ENCODE measurements around the gene SGIP1. TPM values are rescaled to one million over a fixed set of nuclear protein-coding genes. Genes with fewer than 3 reads are reported as not detected.

The SGIP1 gene
- total and polyA plus RNA-seq, 2 of the 4 experiments (the other 2 are of a cell fraction): 27.1 to 42.7 TPM

- intact Hi-C loops (cut with micrococcal nuclease): no loop called here
- BruUV-seq (replicated peaks): no TSS peak
- no peak overlapping the region for H3K14ac ChIP-seq (replicated peaks; ENCODE audit: low read depth, low read length)
- H2BK5ac ChIP-seq (ENCODE audit: low read depth, low read length, poor library complexity, severe bottlenecking): no peak overlapping the region
- H2AK9ac ChIP-seq (replicated peaks; ENCODE audit: low read depth, low read length, poor library complexity): no peak overlapping the region
- CTCF ChIA-PET: no interaction called here
- H4K5ac ChIP-seq (ENCODE audit: low read depth, low read length): no peak overlapping the region
- no peak for DNase-seq
- H3K4me2 ChIP-seq (ENCODE audit: low read depth, low read length): no peak overlapping the region
- H2BK20ac ChIP-seq (ENCODE audit: low read depth, low read length): no peak overlapping the region
- ATAC-seq (ENCODE audit: low read depth): no peak
- no peak overlapping the region; the same call in 1 of the 2 replicates for H3K56ac ChIP-seq (ENCODE audit: extremely low read depth, insufficient read depth, low read length)
- H4K8ac ChIP-seq (ENCODE audit: low read depth in 2 of 2, low read length in 2 of 2): no peak overlapping the region
- no peak overlapping the region for H2BK15ac ChIP-seq (ENCODE audit: low read depth, low read length)
- no peak overlapping the region for H2AK5ac ChIP-seq (ENCODE audit: low read depth, low read length)
- H3K4me3 ChIP-seq (ENCODE audit: insufficient read depth, low read depth, low read length): no peak overlapping the region
- peaks cover 3% of the 10 kb centered on the region; the same call in 1 of the 2 replicates for H4K20me1 ChIP-seq (ENCODE audit: insufficient read depth, low read length)
- peaks cover 20% of the 10 kb centered on the region for H3K36me3 ChIP-seq (ENCODE audit: control insufficient read depth, insufficient read depth, low read length)
- in situ Hi-C loops (cut with MboI; ENCODE audit: low sequenced_read_pairs): loop anchor here (25.0 kb wide), 1 partner anchor 469 kb away; no protein-coding TSS in a partner anchor
- no peak overlapping the region for H4K91ac ChIP-seq (ENCODE audit: insufficient read depth, low read depth, low read length)
- no peak overlapping the region for H3K18ac ChIP-seq (ENCODE audit: low read depth, low read length)
- POLR2A ChIA-PET (ENCODE audit: unreplicated experiment): interaction anchor here (0.6 kb wide), 1 partner anchor 67 kb away, joined by 4 read pairs; no protein-coding TSS in a partner anchor
- H3K23ac ChIP-seq (ENCODE audit: low read depth, low read length): no peak overlapping the region
- dilution Hi-C loops (cut with HindIII; ENCODE audit: low sequenced_read_pairs, unreplicated experiment): no loop called here
- H2BK120ac ChIP-seq (ENCODE audit: low read depth, low read length): no peak overlapping the region
- no peak overlapping the region for H3K27ac ChIP-seq (ENCODE audit: insufficient read depth, low read length)
- no peaks in the 10 kb centered on the region for H3K27me3 ChIP-seq (ENCODE audit: control insufficient read depth, insufficient read depth, low read length)
- peaks cover 5% of the 10 kb centered on the region; the same call in 1 of the 2 replicates for H3K9me1 ChIP-seq (ENCODE audit: insufficient read depth, low read length)
- H2AFZ ChIP-seq (replicated peaks; ENCODE audit: low read length, poor library complexity): no peak overlapping the region
- no peaks in the 10 kb centered on the region for H3K9me3 ChIP-seq (ENCODE audit: control insufficient read depth, insufficient read depth, low read length)
- no CpG with 5 or more reads among the region's 4 CpGs for WGBS, 2 experiments (ENCODE audit: extremely low coverage in 2 of 2, insufficient read length in 1 of 2)
- H3K4me1 ChIP-seq (ENCODE audit: control insufficient read depth, insufficient read depth, low read length): peaks cover 3% of the 10 kb centered on the region
- H3K4ac ChIP-seq (ENCODE audit: low read depth, low read length): no peak overlapping the region
- H3K79me1 ChIP-seq (ENCODE audit: low read depth in 1 of 2, low read length in 2 of 2): peaks cover 0 to 5% of the 10 kb centered on the region in 2 experiments; a peak in 2 of 4 replicates
- H3K9ac ChIP-seq (ENCODE audit: low read depth, low read length): no peak overlapping the region
- TF ChIP-seq MAZ (IDR thresholded peaks at IDR 0.05; ENCODE audit: borderline replicate concordance, low read depth, low read length) (no peak), SMC3 (IDR thresholded peaks at IDR 0.05; ENCODE audit: low read depth, low read length) (no peak), CTCF (conservative IDR thresholded peaks at IDR 0.05; ENCODE audit: low read depth, low read length) (no peak), POLR2A (IDR thresholded peaks at IDR 0.05; ENCODE audit: low read depth, low read length) (no peak), MXI1 (IDR thresholded peaks at IDR 0.05; ENCODE audit: borderline replicate concordance, low read depth, low read length) (no peak), RCOR1 (IDR thresholded peaks at IDR 0.05; ENCODE audit: insufficient replicate concordance, low read length) (no peak), CHD1 (IDR thresholded peaks at IDR 0.05; ENCODE audit: low read depth, low read length) (no peak), FOS (IDR thresholded peaks at IDR 0.05; ENCODE audit: low read depth, low read length) (no peak), RAD21 (IDR thresholded peaks at IDR 0.05; ENCODE audit: low read length) (no peak), BHLHE40 (IDR thresholded peaks at IDR 0.05; ENCODE audit: low read depth, low read length) (no peak), CEBPB (IDR thresholded peaks at IDR 0.05; ENCODE audit: low read depth, low read length) (no peak), USF2 (IDR thresholded peaks at IDR 0.05; ENCODE audit: low read depth, low read length) (no peak), MAFK (IDR thresholded peaks at IDR 0.05; ENCODE audit: low read depth, low read length) (no peak), ELK1 (IDR thresholded peaks at IDR 0.05; ENCODE audit: borderline replicate concordance, low read depth, low read length) (no peak), RFX5 (IDR thresholded peaks at IDR 0.05; ENCODE audit: low read depth, low read length) (no peak)
Measured at GRCh38 chr1:66731170-66731865, 197.4 kb downstream of the SGIP1 start.

Data from IMR-90 (cell line).